ENCODE measurements around the gene POU6F2.
"Not testable (repeated sequence)": the region's sequence is repeated elsewhere in the genome, so short reads cannot be mapped to it uniquely, and the experiment has no call there.

Gene POU6F2

DNA sequence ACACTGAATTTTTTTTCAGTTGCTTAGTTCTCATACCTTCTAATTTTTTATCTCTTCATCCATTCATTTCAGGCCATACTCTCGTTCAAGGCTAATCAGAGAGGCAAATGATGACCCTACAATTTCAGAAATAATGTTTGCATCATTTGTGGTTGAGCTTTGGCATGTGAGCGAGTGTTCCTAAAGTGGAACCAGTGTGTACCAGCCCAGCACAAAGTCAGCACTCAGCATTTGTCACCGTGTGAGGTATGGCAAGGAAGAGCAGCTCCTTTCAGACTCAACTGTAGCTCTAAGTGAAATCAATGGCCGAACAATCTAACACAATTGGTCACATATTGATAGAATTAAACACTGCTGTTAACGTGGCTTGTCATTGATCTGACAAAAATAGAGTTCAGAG, 154.6 kb downstream of the POU6F2 start:
- no peak for DNase-seq

DNA sequence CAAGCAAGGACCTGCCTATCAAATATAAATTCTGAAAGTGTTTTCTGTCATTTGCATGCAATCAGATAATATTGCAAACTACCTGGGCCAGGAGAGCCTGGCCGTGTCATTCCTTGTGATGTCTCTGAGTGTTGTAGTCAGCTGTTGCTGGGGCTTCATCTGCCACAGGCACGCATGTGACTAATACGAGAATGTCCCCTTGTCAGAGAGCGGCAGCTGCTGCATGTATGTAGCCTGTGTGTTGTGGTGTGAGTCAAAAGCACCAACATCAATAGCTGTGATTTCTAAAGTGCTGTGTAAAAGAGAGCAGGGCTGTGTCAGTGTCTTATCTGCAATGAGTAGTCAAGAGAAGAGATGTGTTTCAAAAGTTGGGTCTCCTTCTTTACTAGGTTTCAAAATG, 155.4 kb downstream of the POU6F2 start:
- peak; percentile 14 for DNase-seq

DNA sequence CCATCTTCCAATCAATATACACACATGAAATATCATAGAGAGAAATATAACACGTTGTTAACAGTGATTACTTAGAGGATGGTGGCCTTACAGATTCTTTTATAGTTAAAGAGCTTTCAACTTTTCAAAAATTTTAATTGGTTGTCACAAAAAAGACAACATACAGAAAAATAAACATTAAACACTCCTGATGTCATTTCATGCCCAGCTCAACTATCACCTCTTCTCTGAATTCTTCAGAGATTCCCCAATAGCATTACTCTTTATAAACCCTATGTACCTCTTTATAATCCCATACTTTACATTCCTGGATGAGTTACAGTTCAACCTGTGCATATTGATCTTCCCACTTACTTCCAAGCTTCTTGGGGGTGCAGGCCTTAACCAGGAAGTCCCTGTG, 159.8 kb downstream of the POU6F2 start:
- DNase-seq: no peak

DNA sequence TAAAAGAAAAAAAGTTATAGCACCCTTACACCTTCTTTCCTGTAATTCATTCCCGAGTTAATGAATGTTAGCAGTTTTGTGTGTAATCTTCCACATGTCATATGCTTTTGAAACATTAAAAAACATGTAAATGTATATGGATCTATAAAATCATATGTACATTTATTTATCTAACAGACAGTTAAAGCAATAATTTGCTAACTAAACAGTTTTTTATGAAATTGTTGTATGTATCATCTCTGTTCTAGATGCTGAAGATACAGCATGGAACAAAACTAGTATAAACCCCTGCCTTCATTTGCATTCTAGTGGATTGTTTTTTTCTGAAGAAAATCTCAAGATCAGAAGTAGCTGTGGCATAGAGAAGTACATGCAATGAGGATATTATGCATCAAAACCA, 165.0 kb downstream of the POU6F2 start:
- DNase-seq: no peak

GRCh38 chr7:39144420-39144819, 166.7 kb downstream of the POU6F2 start:
- DNase-seq: no peak

DNA sequence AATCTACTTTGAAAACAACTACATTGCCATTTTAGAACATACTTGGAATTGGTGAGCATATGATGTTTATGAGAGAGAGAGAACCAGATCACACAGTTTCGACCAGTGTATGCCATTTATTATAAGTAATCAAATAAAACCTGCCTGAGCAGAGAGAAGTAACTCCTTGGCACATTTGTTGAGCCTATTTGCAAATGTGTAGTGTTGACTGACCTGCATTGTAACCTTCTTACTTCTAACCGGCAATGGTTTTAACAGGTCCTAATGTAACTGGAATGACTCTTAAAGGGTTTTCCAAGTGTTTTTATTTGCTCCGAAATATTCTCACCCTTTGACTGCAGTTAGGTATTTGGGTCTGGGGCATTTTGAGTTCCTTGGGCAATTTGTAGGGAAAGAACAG, 167.6 kb downstream of the POU6F2 start:
- DNase-seq: no peak

DNA sequence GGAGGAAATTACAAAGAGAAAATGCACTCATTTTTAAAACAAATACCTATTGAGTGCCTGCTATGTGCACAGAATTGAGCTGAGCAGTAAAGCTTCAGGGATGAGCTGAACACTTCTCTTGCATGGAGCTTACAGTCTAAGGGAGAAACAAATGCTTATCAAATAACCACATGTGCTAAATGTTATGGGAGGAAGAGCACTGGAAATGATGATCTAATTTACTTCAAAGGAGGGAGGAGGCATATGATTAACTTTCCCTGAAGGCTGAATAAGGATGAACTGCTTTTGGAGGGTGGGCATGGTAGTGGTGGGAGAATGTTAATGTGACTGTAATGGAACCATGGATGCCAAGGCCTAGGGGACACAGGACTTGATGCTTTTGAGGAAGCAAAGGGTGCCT, 168.2 kb downstream of the POU6F2 start:
- no peak for DNase-seq

DNA sequence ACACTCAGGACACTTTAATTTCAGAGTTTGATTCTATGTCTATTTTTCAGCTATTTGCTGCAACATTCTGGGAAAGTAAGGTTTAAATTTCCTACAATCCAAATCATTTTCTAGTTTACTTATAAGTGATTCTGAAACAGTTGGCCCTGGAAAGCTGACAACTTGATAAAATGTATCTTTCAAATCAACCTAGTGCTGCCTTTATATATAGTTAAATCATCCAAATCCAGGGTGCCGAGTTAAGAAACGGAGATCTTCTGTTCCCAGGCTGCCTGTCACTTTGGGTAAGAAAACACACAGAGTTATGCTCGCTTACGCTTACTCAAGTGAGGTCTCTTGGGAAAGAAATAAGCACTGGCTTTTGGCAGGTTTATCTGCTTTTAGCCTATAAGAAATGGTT, 175.0 kb downstream of the POU6F2 start:
- DNase-seq: no peak

GRCh38 chr7:39153113-39153512, 175.4 kb downstream of the POU6F2 start:
- no peak for DNase-seq

GRCh38 chr7:39153647-39154046, 175.9 kb downstream of the POU6F2 start:
- DNase-seq: no peak

- DNase-seq: no peak
Measured at GRCh38 chr7:39154815-39155214, 177.1 kb downstream of the POU6F2 start.

DNA sequence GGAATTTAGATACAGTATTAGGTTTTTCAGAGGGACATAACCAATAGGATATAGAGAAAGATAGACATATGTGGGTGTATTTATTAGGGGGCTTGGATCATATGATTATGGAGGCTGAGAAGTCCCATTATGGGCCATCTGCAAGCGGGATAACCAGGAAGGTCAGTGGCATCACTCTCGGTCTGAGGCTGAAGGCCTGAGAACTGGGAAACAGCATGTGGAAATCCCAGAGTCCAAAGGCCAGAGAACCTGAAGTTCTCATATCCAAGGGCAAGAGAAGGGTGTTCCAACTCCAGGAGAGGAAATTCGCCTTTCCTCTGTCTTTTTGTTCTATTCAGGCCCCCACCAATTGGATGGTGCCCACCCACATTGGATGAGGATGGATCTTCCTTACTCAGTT, 180.7 kb downstream of the POU6F2 start:
- no peak for DNase-seq

GRCh38 chr7:39161903-39162302, 184.2 kb downstream of the POU6F2 start:
- DNase-seq: no peak

DNA sequence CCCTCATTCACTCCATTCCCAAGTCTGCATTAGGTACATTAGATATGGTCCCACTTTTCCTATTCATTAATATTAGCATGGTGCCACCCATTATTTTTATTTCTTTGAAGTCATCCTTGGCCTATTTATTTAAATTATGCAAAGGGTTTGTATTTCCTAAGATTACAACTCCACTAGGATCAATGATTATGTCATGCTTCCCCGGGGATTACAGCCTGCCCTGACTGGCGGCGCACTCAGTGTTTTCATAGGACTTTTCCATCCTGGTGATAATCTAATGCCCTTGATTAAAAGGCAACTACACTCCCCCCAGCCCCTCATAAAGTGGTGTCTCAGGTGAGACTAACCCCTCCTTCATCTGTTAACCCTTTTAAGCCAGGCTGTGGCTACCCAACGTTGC, 187.2 kb downstream of the POU6F2 start:
- no peak for DNase-seq

DNA sequence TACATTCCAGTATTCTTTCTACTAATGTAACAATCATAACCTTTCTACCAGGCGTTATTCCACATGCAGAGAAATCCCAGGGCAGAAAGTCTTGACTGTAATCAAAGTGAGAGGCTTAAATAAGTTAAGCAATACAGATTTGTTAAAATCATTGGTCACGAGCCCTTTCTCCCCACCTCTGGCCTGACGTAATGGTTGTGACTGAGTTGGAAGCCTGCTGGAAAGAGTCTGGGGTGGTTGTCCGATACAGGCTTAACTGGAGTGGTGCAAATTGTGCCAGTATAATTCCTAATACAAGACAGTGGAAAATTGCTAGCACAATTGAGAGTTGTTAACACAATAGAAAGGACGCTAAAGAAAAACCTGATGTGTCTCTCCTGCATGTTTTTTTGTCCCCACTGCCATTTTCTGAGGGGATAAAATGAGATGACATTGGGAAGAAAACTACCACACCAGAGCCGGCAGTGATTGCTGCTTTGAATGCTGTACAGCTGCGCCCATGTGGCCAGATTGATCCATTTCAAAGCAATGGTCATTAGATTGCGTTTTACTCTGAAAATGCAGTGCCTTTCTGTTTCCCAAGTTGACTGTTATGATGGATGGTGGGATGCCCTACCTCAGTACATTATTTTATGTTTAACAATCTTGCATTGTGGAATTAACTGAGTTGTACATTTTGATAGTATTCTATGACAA, 190.8 kb downstream of the POU6F2 start:
- no peak for DNase-seq

GRCh38 chr7:39172137-39172536, 194.4 kb downstream of the POU6F2 start:
- peak; percentile 13 for DNase-seq

DNA sequence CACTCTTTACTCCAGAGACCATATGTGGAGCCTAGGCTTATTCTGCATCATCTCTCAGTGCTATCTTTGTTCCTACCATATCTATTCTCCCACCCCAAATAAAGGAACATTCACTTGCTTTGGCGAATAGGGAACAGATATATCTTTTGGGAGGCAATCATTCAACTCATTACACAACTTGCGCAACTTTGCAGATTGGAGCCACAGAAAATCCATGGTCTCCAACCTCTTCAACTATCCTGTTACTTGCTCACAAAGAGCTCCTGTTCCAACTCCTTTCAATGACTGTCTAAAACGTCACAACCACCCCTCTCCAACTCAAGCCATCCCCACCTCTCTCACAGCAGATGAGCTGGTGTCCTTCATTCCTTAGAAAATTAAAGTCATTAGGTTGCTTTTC, 203.7 kb downstream of the POU6F2 start:
- DNase-seq: no peak

DNA sequence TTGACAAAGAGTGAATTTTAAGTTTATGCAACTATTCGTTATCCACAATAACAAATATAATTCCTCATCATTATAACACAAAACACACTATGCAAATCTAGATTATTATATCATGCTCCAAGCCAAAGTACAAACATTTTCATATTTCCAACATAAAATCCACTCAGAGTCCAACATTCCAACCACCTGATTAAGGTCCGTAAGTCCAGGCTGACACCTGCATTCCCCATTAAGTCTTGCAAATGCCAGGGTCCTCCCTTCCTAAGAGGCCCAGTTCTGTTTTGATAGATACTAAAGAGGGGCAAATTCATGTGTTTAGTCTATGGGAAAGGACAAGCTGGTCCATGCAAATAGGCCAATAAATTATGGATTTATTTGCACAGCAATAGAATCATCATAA, 206.1 kb downstream of the POU6F2 start:
- no peak for DNase-seq

GRCh38 chr7:39184391-39184790, 206.7 kb downstream of the POU6F2 start:
- peak; percentile 20 for DNase-seq

DNA sequence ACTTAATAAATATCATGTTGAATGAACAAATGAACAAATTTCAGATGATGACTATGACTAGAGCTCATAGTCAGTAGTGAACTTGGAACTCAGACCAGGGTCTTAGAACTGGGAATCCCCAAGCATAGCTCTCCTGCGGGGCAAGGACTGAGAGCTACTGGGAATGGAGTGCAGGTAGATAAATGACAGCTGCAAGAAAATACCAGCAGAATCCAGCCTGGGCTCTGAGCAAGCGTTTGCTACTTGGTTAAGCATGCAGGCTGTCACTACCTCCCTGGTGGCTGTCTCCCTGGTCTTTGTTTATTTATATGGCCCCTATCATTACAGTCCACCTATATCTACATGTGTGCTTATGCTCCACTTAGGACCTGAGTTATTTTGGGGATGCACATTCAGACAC, 208.4 kb downstream of the POU6F2 start:
- DNase-seq: no peak

- DNase-seq: no peak
Measured at GRCh38 chr7:39186671-39187070, 209.0 kb downstream of the POU6F2 start.

- no peak for DNase-seq
Measured at GRCh38 chr7:39187130-39187529, 209.4 kb downstream of the POU6F2 start.

- DNase-seq: no peak
Measured at GRCh38 chr7:39192476-39192875, 214.8 kb downstream of the POU6F2 start.

DNA sequence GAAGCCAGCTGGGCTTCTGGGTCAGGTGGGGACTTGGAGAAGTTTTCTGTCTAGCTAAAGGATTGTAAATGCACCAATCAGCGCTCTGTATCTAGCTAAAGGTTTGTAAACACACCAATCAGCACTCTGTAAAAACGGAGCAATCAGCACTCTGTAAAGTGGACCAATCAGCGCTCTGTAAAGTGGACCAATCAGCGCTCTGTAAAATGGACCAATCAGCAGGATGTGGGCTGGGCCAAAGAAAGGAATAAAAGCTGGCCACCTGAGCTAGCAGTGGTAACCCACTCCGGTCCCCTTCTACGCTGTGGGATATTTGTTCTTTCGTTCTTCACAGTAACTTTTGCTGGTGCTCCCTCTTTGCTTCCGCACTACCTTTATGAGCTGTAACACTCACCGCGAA, 216.7 kb downstream of the POU6F2 start:
- not testable (repeated sequence) for DNase-seq

GRCh38 chr7:39195967-39196366, 218.3 kb downstream of the POU6F2 start:
- no peak for DNase-seq

Data from fibroblast of skin of scalp (primary cell).